C4-2B (cell line): ENCODE results near the gene POF1B.
A peak's percentile ranks its signal among the peaks of the same experiment; 100 is the strongest.
"Not testable (repeated sequence)": the region's sequence is repeated elsewhere in the genome, so short reads cannot be mapped to it uniquely, and the experiment has no call there.

Experiments
- H3K27ac ChIP-seq: fragments of 450-650 bp; 2 replicates; pipeline ENCODE4 v1.5.1; 2017
- ZFX ChIP-seq: fragments of 450-650 bp; IDR thresholded peaks from 2 replicates; pipeline ENCODE4 v1.6.1; 2017
- TF ChIP-seq, protein P1 (sequence below): fragments of 450-650 bp; conservative IDR thresholded peaks from 2 replicates; pipeline ENCODE4 v1.5.1; 2017; ENCODE audit warnings: mild to moderate bottlenecking

POF1B gene

DNA sequence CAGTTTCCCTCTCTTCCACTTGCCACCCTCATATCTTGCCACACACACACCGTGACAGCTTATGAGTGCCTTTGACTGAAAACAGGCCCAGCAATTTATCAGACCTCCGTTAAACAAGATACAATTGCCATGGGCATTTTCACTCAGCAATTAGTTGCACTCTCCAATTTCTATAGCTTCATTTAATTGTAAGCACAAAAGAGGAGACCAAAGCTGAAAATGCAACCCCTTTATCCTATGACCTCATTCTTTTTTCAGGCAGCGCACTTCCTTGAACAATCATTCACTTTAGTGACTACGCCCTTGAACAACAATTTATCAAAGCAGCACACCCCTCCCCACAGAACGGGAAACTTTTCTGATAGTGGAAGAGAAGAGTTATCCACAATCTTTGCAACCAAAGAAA, 4.1 kb downstream of the POF1B start:
- H3K27ac ChIP-seq, result no peak overlapping the region
- TF ChIP-seq, protein P1, sequence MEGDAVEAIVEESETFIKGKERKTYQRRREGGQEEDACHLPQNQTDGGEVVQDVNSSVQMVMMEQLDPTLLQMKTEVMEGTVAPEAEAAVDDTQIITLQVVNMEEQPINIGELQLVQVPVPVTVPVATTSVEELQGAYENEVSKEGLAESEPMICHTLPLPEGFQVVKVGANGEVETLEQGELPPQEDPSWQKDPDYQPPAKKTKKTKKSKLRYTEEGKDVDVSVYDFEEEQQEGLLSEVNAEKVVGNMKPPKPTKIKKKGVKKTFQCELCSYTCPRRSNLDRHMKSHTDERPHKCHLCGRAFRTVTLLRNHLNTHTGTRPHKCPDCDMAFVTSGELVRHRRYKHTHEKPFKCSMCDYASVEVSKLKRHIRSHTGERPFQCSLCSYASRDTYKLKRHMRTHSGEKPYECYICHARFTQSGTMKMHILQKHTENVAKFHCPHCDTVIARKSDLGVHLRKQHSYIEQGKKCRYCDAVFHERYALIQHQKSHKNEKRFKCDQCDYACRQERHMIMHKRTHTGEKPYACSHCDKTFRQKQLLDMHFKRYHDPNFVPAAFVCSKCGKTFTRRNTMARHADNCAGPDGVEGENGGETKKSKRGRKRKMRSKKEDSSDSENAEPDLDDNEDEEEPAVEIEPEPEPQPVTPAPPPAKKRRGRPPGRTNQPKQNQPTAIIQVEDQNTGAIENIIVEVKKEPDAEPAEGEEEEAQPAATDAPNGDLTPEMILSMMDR, result no peak
- TF ChIP-seq ZFX, result no peak

DNA sequence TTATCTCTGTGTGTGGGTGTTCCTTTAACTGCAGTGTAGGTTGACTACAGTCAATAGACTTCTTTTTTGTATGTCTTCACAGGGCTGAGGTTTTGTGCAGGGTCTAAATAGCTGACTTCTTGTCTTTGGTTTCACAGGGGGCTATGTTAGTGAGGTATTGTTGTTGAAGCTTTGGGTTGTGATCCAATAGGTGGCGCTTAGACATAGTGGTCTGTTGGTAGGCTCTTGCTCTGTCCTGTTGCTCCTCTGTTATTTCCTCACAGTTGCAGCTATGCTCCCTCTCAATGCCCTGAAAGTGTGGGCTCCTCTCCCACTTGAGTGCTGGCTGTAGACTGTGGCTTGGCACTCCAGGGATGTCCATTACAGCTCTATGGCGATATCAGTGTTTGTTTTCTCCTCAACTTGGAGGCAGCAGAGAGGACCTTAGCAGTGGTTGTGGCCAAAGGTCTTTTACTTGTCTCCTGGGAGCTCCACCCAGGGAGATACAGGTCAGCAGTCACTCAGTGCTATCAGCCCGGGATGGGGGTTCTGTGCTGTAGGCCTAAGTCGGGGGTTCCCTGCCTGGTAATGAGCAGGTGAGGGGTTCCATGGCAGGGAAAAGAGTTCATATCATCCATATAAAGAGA, 14.0 kb downstream of the POF1B start:
- no peak overlapping the region for H3K27ac ChIP-seq
- no peak for TF ChIP-seq ZFX
- TF ChIP-seq, protein P1, result no peak

DNA sequence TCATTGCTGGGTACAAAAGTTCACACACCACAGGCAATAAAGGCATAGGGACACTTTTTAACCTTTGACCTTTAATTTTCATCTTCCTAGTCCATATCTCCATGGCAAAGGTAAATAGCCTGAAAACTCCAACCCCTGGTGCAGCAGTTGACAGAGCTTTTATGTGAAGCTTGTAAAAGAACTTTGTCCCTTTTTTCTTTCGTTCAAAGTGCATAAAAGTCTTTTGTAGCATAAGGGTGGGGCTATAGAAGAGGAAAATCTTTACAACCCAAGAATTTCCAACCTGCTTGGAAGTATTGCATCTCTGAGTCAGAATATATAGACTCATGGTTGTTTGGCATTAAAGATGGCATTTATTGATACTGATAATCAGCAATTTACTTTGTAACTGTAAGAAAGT, 20.4 kb downstream of the POF1B start:
- H3K27ac ChIP-seq, result no peak overlapping the region
- TF ChIP-seq, protein P1, result no peak
- TF ChIP-seq ZFX, result no peak

DNA sequence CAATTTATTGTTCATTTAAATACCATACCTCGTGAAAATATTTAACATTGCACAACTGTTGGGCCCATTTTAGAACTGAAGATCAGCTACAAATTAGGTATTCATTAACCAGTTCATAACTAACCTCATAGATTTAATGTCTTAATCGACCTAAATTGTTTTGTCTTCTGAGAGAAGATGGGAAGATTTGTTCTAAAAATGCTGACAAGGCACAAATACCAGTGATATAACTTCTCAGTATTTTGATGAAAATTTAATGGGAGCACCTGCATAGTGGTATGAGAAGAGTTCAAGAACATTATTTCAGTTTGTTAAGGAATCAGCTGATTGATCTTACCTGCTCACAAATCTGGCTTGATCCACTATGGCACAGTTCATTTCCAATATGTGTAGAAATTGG, 33.9 kb downstream of the POF1B start:
- TF ChIP-seq, protein P1, result no peak
- no peak for TF ChIP-seq ZFX
- H3K27ac ChIP-seq, result no peak overlapping the region

DNA sequence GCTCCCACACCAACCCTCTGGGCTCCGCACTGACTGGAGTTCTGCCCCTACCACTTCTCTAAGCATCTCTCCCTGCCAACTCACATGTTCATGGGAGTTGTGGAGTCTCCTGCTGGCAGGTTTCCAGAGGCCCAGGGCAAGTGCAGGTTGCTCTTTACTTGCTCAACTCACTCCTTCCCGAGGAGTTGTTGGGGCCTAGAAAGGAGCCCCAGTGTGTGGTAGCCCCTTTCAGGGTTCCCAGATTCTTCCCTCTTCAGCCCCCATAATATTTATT, 52.5 kb downstream of the POF1B start:
- TF ChIP-seq, protein P1, result no peak
- TF ChIP-seq ZFX, result no peak
- H3K27ac ChIP-seq, result no peak overlapping the region

DNA sequence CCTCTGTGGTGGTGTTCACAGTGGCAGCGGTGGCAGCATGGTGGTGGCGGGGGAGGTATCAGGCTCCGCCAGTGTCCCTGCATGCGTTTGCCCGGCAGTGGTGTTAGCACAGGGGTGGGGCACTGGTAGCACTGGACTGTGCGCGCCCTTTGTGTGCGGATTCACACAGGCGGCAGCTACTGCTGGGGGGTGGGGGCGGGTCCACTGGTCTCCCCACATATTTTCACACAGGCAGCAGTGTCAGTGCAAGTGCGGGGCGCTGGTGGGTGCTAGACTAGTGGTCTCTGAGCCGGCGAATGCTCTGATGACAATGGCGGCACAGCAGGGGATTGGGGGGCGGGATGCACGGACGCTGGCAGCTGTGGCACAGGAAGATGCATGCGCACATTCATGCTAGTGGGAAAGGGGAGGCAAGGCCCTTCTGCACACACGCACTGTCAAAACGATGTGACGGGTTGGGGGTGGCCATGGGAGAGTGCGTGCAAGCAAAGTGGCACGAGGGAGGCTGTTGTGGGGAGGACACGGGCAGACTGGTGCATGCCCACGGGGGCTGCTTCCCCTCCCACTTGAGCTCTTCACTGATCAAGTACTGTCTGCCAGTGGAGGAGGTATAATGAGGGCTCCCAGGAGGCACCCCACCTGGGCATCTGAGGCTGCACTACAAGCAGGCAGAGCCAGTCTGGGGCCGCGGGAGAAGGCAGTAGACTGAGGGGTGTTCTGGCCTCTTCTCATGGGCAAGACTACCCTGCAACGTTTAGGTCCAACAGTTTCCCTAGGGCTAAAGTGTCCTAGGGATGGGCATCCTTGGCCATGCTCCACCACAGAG, 53.0 kb downstream of the POF1B start:
- no peak overlapping the region for H3K27ac ChIP-seq
- TF ChIP-seq ZFX, result no peak
- TF ChIP-seq, protein P1, result no peak

DNA sequence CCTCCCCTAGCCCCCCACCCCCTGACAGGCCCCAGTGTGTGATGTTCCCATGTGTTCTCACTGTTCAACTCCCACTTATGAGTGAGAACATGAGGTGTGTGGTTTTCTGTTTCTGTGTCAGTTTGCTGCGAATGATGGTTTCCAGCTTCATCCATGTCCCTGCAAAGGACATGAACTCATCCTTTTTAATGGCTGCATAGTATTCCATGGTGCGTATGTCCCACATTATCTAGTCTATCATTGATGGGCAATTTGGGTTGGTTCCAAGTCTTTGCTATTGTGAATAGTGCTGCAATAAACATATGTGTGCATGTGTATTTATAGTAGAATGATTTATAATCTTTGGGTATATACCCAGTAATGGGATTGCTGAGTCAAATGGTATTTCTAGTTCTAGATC, 68.1 kb downstream of the POF1B start:
- not testable (repeated sequence) for H3K27ac ChIP-seq

DNA sequence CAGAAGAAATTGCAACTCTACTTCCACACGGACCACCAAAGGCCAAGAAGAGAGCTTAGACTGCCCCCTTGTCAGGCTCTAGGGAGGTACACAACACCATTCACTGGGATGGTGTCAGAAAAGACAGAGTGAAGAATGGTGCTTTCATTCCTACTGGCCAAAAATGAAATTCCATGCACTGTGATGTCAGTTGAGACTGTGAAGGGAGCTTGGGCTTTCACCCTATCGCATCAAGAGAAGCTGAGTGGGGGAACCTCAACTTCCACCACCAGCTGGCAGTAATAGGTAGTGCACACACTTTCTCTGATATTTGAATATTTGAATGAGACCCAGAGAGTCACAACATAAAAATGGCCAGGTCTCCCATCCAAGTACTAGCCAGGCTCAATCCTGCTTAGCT, 69.7 kb downstream of the POF1B start:
- H3K27ac ChIP-seq, result no peak overlapping the region
- no peak for TF ChIP-seq ZFX
- TF ChIP-seq, protein P1, result peak; percentile 13; the same call in 1 of the 2 replicates
